Loucy (cell line): ENCODE data around the gene LUC7L3.

ENCODE experiments used
- CTCF ChIP-seq: fragments of 200-600 bp; sonication (generic); conservative IDR thresholded peaks from 2 replicates; pipeline ENCODE4 v1.5.1; 2014; ENCODE audit warnings: mild to moderate bottlenecking, antibody characterized with exemption, low read length
- EZH2phosphoT487 ChIP-seq: fragments of 200-600 bp; IDR thresholded peaks from 2 replicates; pipeline ENCODE4 v1.6.1; 2018; ENCODE audit warnings: antibody characterized with exemption, mild to moderate bottlenecking, moderate library complexity, borderline replicate concordance

GRCh38 chr17:50699410-50699809 lies 20.0 kb upstream of the LUC7L3 start:
- TF ChIP-seq CTCF = no peak
- TF ChIP-seq EZH2phosphoT487 = no peak
